NCI-H1417 (cell line): ENCODE data around the gene SIGLEC5.
A peak's percentile ranks its signal among the peaks of the same experiment; 100 is the strongest.
"Not testable (repeated sequence)": the region's sequence is repeated elsewhere in the genome, so short reads cannot be mapped to it uniquely, and the experiment has no call there.

Experiments used
- DNase-seq, 3 experiments: peaks; one replicate each; lab custom pipeline; 2025; lab: John Stamatoyannopoulos, UW

The SIGLEC5 gene

GRCh38 chr19:51630315-51630714, at the start of gene SIGLEC5:
TSS of gene SIGLEC5 (minus strand) at chr19:51630401. CDS start at chr19:51630335, 66 bp downstream.
- DNase-seq = not testable (repeated sequence)

- no peak for DNase-seq
These were observed 46.4 kb upstream of the SIGLEC5 start for GRCh38 chr19:51676566-51677083.

DNA sequence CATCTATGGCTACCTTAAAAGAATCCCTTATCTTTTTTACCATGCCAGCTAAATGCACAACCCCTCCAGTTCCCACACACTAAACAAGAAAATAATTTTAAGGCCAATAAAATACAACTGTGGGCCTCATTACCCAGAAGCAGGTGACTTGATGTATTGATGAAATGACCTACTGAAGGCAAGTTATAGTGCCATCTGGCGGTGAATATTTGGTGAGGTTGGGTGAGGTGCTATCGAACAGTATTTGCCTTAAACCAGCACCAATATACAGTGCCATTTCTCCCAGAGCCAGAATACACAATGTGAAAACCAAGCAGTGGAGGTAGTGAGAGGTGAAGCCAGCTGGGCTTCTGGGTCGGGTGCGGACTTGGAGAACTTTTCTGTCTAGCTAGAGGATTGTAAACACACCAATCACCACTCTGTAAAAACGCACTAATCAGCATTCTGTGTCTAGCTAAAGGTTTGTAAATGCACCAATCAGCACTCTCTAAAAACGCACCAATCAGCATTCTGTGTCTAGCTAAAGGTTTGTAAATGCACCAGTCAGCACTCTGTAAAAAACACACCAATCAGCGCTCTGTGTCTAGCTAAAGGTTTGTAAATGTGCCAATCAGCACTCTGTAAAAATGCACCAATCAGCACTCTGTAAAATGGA, 45.8 kb upstream of the SIGLEC5 start:
- peak in 1 of 3 experiments; percentile 12 for DNase-seq

DNA sequence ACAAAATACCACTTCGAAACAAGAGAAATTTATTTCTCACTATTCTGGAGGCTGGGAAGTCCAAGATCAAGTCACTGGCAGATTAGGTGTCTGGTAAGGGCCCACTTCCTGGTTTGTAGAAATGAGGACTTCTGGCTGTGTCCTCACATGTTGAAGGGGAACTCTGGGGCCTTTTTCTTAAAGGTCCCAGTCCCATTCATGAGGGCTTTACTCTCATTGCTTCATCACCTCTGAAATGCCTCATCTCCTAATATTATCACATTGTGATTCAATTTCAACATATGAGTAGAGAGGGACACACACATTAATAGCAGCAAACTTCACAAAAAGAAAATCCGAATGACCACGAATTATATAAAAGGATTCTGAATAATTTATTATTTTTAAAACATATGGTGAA, 38.0 kb upstream of the SIGLEC5 start:
- no peak for DNase-seq

DNA sequence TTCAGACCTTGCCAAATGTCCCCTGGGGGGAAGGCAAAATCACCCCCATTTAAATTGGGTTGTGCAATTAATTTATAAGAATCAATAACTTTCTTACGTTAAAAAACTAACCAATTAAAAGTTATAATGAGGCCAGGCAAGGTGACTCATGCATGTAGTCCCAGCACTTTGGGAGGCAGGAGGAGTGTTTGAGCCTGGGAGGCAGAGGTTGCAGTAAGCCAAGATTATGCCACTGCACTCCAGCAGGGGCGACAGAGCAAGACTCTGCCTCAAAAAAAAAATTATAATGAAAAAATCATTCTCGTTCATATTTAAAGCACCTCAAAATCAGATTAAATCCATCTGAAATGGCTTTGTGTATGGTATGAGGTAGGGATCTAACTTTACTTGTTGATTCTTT, 34.8 kb upstream of the SIGLEC5 start:
- no peak for DNase-seq

GRCh38 chr19:51664131-51664530, 33.9 kb upstream of the SIGLEC5 start:
- DNase-seq = no peak

DNA sequence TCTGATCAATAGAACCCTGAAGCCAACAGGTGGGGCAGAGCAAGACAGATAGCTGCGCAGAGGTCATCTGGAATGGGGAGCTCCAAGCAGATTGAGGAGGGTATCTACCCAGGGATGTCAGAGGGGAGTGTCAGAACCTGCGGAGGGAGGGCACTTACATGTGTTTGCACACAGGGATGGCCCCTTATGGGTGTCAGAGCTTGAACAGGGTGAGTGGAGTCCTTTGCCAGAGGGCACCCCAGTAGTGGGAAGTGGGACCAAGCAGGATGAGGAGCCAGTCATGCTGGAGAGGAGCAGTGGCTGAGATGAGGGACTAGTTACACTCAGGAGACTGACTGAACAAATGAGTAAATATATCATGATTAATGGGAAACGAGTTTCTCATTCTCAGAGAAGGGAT, 33.4 kb upstream of the SIGLEC5 start:
- no peak for DNase-seq

DNA sequence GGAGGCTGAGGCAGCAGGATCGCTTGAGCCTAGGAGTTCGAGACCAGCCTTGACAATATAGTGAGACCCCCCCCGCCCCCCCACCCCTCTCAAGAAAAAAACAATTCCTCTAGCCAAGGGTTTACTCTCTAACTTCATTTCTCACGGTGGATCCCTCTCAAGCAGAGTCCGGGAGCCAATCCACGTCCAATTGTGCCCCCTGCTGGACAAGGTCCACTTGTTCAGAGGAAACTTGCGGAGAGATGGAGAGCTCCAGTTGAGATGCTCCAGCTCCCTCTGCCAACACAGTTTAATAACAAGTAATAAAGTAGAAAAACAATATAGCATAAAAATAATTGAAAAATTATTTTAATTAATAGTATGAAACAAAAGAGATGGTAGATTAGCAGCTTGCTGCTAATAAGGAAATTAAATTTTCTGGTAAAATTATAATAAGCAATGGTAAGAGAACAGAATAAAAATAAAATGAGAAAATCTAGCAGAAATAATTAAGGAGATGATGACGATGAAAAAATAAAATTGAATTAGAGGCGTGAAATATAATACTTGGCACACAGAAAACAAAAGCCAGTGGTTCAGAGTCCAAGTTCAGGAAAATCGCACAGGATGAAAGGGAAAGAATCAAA, 30.9 kb upstream of the SIGLEC5 start:
- DNase-seq = peak; percentile 52 to 77 (median 64)

DNA sequence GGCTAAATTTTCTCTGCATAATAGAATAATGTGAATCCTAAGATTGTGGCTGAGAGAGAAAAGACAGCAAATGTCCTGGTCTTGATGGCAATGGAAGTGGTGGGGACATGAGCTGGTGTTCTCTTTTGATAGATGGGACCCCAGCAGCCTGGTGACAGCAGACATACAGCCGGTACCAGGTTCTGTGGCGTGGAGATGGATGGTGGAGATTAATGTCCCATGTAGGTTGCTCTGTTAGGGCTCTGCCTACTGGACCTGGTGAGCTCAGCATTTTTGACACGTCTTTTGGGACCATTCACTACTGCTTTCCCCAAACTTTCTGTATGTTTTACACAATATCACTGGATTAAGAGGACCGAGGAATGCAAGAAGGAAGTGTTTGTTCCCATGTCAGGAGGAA, 24.6 kb upstream of the SIGLEC5 start:
- DNase-seq = no peak

DNA sequence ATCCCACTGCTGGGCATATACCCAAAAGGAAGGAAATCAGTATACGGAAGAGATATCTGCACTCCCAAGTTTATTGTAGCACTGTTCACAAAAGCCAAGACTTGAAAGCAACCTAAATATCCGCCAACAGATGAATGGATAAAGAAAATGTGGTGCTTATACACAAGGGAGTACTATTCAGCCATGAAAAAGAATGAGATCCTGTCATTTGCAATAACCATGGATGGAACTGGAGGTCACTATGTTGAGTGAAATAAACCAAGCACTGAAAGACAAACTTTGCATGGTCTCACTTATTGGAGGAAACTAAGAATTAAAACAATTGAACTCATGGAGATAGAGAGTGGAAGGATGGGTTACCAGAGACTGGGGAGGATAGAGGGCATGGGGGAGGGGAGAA, 23.0 kb upstream of the SIGLEC5 start:
- no peak for DNase-seq

DNA sequence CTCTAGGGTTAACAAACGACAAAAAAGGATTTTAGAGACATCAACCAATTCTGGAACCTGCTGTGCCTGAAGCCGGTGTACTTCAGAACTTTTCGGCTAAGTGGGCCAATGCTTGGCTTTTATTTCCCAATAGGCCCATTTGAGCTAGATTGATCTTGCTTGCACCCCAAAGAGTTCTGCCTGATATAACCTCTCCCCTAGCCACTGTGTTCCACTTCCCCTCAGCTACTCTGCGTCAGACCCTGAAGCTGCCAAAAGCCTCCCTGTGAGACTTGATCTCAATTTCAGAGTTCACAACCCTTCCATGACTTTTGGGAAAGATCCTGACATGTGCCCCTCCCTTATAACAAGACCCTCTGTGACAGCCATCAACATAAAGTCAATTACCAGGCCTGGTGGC, 22.1 kb upstream of the SIGLEC5 start:
- no peak for DNase-seq

DNA sequence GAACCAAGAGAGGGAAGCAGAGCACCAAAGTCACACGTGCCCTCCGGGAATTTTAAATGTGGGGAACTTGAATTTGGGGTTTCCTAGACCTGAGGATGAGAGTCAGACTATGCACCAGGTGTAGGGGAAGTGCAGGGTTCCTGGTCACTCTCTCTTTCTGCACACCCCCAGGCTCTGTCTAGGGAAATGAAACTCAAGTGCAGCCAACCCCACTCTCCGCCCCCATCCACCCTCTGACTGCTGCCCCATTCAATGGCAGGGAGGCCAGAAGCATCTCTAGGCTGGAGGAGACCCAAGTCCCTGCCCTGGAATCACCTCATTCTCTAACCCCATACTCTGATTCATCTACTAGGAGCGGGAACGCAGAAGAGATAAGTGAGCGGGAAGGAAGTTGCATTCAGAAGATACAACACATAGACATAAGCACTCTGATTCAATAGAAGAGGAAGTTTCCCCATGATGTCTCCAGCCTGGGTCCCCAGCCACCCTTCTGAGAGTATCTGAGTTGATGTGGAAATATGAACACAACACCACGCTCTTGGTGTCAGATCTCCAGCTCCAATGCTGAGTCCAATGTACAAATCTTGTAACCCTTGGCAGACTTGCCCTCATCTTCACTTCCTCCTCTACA, 21.1 kb upstream of the SIGLEC5 start:
- no peak for DNase-seq

DNA sequence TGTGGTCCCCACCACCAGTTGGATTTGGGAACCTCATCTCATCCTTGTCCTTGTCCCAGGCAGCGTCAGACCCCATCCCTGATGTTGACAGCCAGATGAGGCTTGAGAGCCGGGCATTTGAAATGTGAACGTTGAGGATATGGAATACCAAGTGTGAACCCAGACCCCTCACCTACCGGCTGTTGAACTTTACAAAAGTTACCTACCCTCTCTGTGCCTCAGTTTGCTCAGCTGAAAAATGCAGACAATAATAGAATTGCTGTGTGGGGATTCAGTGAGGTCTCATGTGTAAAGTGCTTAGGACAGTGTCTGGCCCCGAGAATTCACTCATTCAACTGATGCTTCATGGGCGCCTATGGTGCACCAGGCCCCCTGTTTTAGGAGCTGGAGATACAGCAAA, 17.1 kb upstream of the SIGLEC5 start:
- DNase-seq = no peak

GRCh38 chr19:51646730-51647129, 16.5 kb upstream of the SIGLEC5 start, which contains the start of gene SIGLEC14:
TSS of gene SIGLEC14 (minus strand) at chr19:51646825. CDS start at chr19:51646759, 66 bp downstream.
- DNase-seq = not testable (repeated sequence)

GRCh38 chr19:51644636-51645271, 14.6 kb upstream of the SIGLEC5 start:
- DNase-seq = no peak

DNA sequence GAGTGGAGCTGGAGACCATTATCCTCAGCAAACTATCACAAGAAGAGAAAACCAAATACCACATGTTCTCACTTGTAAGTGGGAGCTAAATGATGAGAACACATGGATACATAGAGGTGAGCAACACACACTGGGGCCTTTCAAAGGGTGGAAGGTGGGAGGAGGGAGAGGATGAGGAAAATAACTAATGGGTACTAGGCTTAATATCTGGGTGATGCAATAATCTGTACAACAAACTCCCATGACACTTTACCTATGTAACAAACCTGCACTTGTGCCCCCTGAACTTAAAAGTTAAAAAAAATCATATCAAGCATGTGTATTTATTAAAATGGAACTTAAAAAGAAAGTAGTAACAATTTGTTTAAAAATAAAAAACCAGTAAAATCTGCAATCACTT, 11.4 kb upstream of the SIGLEC5 start:
- DNase-seq = no peak

GRCh38 chr19:51640386-51640785, 10.2 kb upstream of the SIGLEC5 start:
- no peak for DNase-seq

DNA sequence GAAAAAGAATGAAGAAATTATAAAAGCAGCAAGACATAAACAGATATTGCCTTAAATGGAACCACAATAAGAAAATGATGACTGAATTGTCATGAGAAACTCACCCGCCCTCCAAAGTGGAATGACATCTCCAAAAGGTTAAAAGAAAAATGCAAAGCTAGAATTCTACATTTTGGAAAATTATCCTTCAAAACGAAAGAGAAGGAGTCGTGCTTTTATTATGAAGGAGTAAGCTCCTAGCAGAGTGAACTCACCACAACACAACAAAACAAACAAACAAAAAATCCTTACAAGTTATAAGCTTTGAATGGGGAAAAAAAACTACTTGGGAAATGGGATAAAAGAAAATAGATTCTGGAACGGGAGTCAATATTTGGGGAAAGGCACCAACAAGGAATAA, 9.7 kb upstream of the SIGLEC5 start:
- DNase-seq = no peak

- DNase-seq = peak in 1 of 3 experiments; percentile 2
These were observed 7.3 kb upstream of the SIGLEC5 start for GRCh38 chr19:51637362-51637978.

GRCh38 chr19:51632126-51632525, 1.9 kb upstream of the SIGLEC5 start:
- DNase-seq = no peak

- no peak for DNase-seq
These were observed 1.9 kb downstream of the SIGLEC5 start for GRCh38 chr19:51628153-51628939.
